ENCODE measurements around the gene ZMYND8. TPM values are rescaled to one million over a fixed set of nuclear protein-coding genes. Genes with fewer than 3 reads are reported as not detected.

Gene ZMYND8
- polyA plus RNA-seq, 4 donors: 9.2 to 27.1 (median 16.3) TPM

DNA sequence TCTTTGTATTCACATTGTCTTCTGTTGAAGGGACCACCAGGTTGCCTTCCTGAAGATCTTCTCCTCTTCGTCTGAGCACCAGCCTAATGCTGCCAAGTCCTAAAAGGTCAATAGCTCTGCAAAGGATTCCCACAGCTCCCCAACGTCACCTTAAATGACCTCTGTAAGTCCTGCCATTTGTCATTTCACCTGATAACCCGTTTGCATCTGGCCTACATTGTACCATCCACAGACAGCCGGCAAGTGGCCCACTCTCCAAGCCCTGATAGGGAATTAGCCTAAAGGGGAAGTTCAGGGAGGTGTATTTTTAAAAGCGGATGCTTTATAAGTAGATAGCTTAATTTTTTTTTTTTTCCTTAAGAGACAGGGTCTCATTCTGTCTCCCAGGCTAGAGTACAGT, 127.8 kb downstream of the ZMYND8 start:
- FAIRE-seq (no peak), DNase-seq (no peak)
- Histone ChIP-seq H3K27me3 (ENCODE audit: control insufficient read depth in 3 of 3, insufficient read depth in 3 of 3, low read length in 3 of 3) (no peaks in the 10 kb centered on the region), H3K4me3 (ENCODE audit: low read depth in 1 of 3, low read length in 3 of 3) (no peak overlapping the region), H3K27ac (ENCODE audit: low read depth in 1 of 3, low read length in 2 of 3) (no peak overlapping the region), H3K4me1 (ENCODE audit: control insufficient read depth in 3 of 3, insufficient read depth in 2 of 3, low read depth in 1 of 3, low read length in 2 of 3) (no peaks in the 10 kb centered on the region), H3K9me3 (ENCODE audit: control insufficient read depth in 2 of 2, insufficient read depth in 1 of 2, low read depth in 1 of 2, low read length in 1 of 2) (no peaks in the 10 kb centered on the region), H3K36me3 (ENCODE audit: control insufficient read depth in 3 of 3, insufficient read depth in 2 of 3, low read depth in 1 of 3, low read length in 3 of 3) (peaks cover 25 to 54% (median 30%) of the 10 kb centered on the region in 3 donors)
- 76 to 78% (median 78%) methylated on average over 5 of the region's 5 CpGs for WGBS, 3 donors

DNA sequence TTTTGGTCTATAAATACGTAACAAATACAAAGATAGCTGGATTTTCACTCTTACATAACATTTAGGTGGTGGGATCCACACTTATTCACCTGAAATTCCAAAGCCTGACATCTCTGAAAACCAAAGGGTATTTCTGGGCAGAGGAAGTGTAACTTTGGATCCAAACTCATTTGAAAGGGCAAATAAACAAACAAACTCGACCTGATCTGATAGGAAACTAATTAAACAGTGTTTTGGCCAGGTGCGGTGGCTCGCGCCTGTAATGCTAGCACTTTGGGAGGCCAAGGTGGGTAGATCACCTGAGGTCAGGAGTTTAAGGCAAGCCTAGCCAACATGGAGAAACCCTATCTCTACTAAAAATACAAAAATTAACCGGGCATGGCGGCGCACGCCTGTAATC, 128.9 kb downstream of the ZMYND8 start:
- DNase-seq (no peak), FAIRE-seq (no peak)
- Histone ChIP-seq H3K36me3 (ENCODE audit: control insufficient read depth in 3 of 3, insufficient read depth in 2 of 3, low read depth in 1 of 3, low read length in 3 of 3) (peaks cover 28 to 53% (median 29%) of the 10 kb centered on the region in 3 donors), H3K9me3 (ENCODE audit: control insufficient read depth in 2 of 2, insufficient read depth in 1 of 2, low read depth in 1 of 2, low read length in 1 of 2) (no peaks in the 10 kb centered on the region), H3K27ac (ENCODE audit: low read depth in 1 of 3, low read length in 2 of 3) (no peak overlapping the region), H3K27me3 (ENCODE audit: control insufficient read depth in 3 of 3, insufficient read depth in 3 of 3, low read length in 3 of 3) (no peaks in the 10 kb centered on the region), H3K4me3 (ENCODE audit: low read depth in 1 of 3, low read length in 3 of 3) (no peak overlapping the region), H3K4me1 (ENCODE audit: control insufficient read depth in 3 of 3, insufficient read depth in 2 of 3, low read depth in 1 of 3, low read length in 2 of 3) (no peaks in the 10 kb centered on the region)
- WGBS, 3 donors: 89 to 92% (median 90%) methylated on average over 9 of the region's 9 CpGs

DNA sequence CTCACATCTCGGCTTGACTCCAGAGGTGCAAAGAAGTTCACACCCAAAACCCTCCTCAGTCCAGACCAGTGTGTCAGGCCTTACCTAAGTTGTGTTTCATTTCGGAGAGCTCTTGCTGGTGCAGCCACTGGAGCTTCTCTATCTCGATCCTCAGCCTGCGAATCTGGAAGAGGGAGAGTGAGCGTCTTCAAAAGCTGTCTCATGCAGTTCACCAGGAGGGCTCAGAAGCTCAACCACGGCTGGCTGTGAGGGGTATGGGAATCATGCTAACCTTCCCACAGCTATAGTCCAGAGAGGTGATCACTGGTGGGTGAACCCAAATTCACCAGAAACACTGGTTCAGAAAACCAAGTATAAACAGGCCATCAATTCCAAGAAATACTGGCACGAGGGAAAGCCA, 129.4 kb downstream of the ZMYND8 start:
- Histone ChIP-seq H3K27ac (ENCODE audit: low read depth in 1 of 3, low read length in 2 of 3) (no peak overlapping the region), H3K4me1 (ENCODE audit: control insufficient read depth in 3 of 3, insufficient read depth in 2 of 3, low read depth in 1 of 3, low read length in 2 of 3) (no peaks in the 10 kb centered on the region), H3K9me3 (ENCODE audit: control insufficient read depth in 2 of 2, insufficient read depth in 1 of 2, low read depth in 1 of 2, low read length in 1 of 2) (no peaks in the 10 kb centered on the region), H3K36me3 (ENCODE audit: control insufficient read depth in 3 of 3, insufficient read depth in 2 of 3, low read depth in 1 of 3, low read length in 3 of 3) (peaks cover 28 to 56% (median 29%) of the 10 kb centered on the region in 3 donors), H3K27me3 (ENCODE audit: control insufficient read depth in 3 of 3, insufficient read depth in 3 of 3, low read length in 3 of 3) (no peaks in the 10 kb centered on the region), H3K4me3 (ENCODE audit: low read depth in 1 of 3, low read length in 3 of 3) (no peak overlapping the region)
- 92 to 95% (median 92%) methylated on average over 7 of the region's 7 CpGs for WGBS, 3 donors
- FAIRE-seq (no peak), DNase-seq (no peak)

DNA sequence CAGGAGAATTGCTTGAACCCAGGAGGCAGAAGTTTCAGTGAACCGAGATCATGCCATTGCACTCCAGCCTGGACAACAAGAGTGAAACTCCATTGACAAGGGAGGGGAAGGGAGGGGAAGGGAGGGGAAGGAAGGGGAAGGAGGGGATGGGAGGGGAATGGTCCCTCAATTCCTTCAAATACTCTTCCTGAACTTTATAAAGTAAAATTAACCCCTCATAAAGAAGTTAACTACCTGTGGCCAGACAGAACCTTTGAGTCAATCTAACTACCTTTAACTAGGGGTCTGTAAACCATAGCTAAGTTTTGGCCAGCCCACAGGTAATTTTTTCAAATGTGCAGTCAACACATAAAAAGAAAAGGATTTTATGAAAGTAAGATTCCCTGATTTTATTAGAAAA, 131.0 kb downstream of the ZMYND8 start:
- Histone ChIP-seq H3K36me3 (ENCODE audit: control insufficient read depth in 3 of 3, insufficient read depth in 2 of 3, low read depth in 1 of 3, low read length in 3 of 3) (peaks cover 29 to 56% (median 30%) of the 10 kb centered on the region in 3 donors), H3K4me1 (ENCODE audit: control insufficient read depth in 3 of 3, insufficient read depth in 2 of 3, low read depth in 1 of 3, low read length in 2 of 3) (no peaks in the 10 kb centered on the region), H3K9me3 (ENCODE audit: control insufficient read depth in 2 of 2, insufficient read depth in 1 of 2, low read depth in 1 of 2, low read length in 1 of 2) (no peaks in the 10 kb centered on the region), H3K4me3 (ENCODE audit: low read depth in 1 of 3, low read length in 3 of 3) (no peak overlapping the region), H3K27ac (ENCODE audit: low read depth in 1 of 3, low read length in 2 of 3) (no peak overlapping the region), H3K27me3 (ENCODE audit: control insufficient read depth in 3 of 3, insufficient read depth in 3 of 3, low read length in 3 of 3) (no peaks in the 10 kb centered on the region)
- FAIRE-seq (no peak), DNase-seq (no peak)
- WGBS, 3 donors: 85 to 90% (median 87%) methylated on average over 1 of the region's 1 CpG

DNA sequence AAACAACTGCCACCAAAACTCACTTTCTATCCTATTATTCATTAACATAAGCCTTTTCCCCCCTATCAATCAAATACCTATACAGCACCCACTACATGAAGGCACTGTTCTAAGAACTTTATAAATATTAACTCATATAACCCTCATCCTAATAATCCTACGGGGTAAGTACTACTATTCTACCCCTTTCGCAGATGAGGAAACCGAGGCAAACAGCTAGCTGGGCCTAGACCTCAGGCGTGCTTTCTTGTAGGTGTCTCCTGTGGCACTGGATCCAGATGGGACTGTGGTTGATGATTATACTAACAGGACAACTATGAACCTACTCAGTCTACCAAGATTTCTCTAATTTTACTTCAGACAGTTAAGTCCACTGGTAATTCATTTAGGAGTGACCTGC, 131.6 kb downstream of the ZMYND8 start:
- DNase-seq (no peak), FAIRE-seq (no peak)
- WGBS, 3 donors: 94 to 97% (median 95%) methylated on average over 4 of the region's 4 CpGs
- Histone ChIP-seq H3K36me3 (ENCODE audit: control insufficient read depth in 3 of 3, insufficient read depth in 2 of 3, low read depth in 1 of 3, low read length in 3 of 3) (peaks cover 31 to 62% (median 33%) of the 10 kb centered on the region in 3 donors), H3K27me3 (ENCODE audit: control insufficient read depth in 3 of 3, insufficient read depth in 3 of 3, low read length in 3 of 3) (no peaks in the 10 kb centered on the region), H3K27ac (ENCODE audit: low read depth in 1 of 3, low read length in 2 of 3) (no peak overlapping the region), H3K4me3 (ENCODE audit: low read depth in 1 of 3, low read length in 3 of 3) (no peak overlapping the region), H3K9me3 (ENCODE audit: control insufficient read depth in 2 of 2, insufficient read depth in 1 of 2, low read depth in 1 of 2, low read length in 1 of 2) (no peaks in the 10 kb centered on the region), H3K4me1 (ENCODE audit: control insufficient read depth in 3 of 3, insufficient read depth in 2 of 3, low read depth in 1 of 3, low read length in 2 of 3) (no peaks in the 10 kb centered on the region)

DNA sequence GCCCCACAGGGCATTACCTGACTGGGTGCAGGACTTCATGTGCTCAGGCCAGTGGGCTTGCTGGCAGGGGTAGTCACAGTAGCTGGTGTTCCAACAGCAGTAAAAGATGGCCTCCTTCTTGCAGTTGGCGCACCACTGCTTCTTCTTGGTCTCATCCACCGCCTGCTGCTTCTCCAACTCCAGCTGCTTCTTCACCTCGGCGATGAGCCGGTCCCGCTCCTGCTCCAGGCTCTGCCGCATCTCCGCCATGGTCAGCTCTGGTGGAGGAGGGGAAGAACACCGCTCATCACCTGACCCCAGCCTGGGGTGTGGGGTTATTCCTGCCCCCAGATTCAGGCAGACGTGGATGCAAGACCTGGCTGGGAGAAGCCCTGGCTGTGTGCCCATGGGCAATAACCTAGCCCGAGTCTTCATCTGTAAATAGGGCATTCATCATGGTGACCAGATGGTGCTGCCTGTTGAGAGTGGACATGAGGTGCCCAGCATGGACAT, 132.2 kb downstream of the ZMYND8 start:
- 85 to 92% (median 92%) methylated on average over 10 to 11 of the region's 11 CpGs for WGBS, 3 donors
- H3K36me3 ChIP-seq (ENCODE audit: control insufficient read depth in 3 of 3, insufficient read depth in 2 of 3, low read depth in 1 of 3, low read length in 3 of 3): peaks cover 31 to 61% (median 34%) of the 10 kb centered on the region in 3 donors
- FAIRE-seq (no peak), DNase-seq (no peak)
- H3K27ac ChIP-seq (ENCODE audit: low read depth in 1 of 3, low read length in 2 of 3): no peak overlapping the region
- H3K4me3 ChIP-seq (ENCODE audit: low read depth in 1 of 3, low read length in 3 of 3): no peak overlapping the region
- H3K27me3 ChIP-seq (ENCODE audit: control insufficient read depth in 3 of 3, insufficient read depth in 3 of 3, low read length in 3 of 3): no peaks in the 10 kb centered on the region
- H3K4me1 ChIP-seq (ENCODE audit: control insufficient read depth in 3 of 3, insufficient read depth in 2 of 3, low read depth in 1 of 3, low read length in 2 of 3): no peaks in the 10 kb centered on the region
- H3K9me3 ChIP-seq (ENCODE audit: control insufficient read depth in 2 of 2, insufficient read depth in 1 of 2, low read depth in 1 of 2, low read length in 1 of 2): no peaks in the 10 kb centered on the region

DNA sequence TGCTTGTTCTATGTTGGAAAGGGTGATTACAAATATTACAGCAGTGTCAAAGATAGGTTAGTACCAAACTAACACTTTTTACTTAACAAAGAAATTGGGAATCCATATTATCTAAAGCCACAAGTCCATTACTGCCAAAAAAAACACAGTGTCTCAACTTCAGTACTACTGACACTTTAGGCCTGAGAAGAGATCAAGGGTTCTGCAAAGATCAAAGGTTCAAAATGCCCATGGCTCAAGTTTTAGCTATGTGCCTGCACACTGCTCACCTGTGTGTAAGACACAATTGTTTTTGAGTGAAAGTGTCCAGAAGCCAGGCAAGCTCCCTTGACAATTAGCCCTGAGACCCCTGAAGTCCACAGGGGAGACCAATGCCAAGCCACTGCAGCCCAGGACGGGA, 132.6 kb downstream of the ZMYND8 start:
- 93 to 100% (median 100%) methylated on average over 1 of the region's 1 CpG for WGBS, 3 donors
- DNase-seq (no peak), FAIRE-seq (no peak)
- no peaks in the 10 kb centered on the region for H3K27me3 ChIP-seq (ENCODE audit: control insufficient read depth in 3 of 3, insufficient read depth in 3 of 3, low read length in 3 of 3)
- no peak overlapping the region for H3K27ac ChIP-seq (ENCODE audit: low read depth in 1 of 3, low read length in 2 of 3)
- no peak overlapping the region for H3K4me3 ChIP-seq (ENCODE audit: low read depth in 1 of 3, low read length in 3 of 3)
- peaks cover 31 to 59% (median 32%) of the 10 kb centered on the region in 3 donors for H3K36me3 ChIP-seq (ENCODE audit: control insufficient read depth in 3 of 3, insufficient read depth in 2 of 3, low read depth in 1 of 3, low read length in 3 of 3)
- H3K9me3 ChIP-seq (ENCODE audit: control insufficient read depth in 2 of 2, insufficient read depth in 1 of 2, low read depth in 1 of 2, low read length in 1 of 2): no peaks in the 10 kb centered on the region
- no peaks in the 10 kb centered on the region for H3K4me1 ChIP-seq (ENCODE audit: control insufficient read depth in 3 of 3, insufficient read depth in 2 of 3, low read depth in 1 of 3, low read length in 2 of 3)

DNA sequence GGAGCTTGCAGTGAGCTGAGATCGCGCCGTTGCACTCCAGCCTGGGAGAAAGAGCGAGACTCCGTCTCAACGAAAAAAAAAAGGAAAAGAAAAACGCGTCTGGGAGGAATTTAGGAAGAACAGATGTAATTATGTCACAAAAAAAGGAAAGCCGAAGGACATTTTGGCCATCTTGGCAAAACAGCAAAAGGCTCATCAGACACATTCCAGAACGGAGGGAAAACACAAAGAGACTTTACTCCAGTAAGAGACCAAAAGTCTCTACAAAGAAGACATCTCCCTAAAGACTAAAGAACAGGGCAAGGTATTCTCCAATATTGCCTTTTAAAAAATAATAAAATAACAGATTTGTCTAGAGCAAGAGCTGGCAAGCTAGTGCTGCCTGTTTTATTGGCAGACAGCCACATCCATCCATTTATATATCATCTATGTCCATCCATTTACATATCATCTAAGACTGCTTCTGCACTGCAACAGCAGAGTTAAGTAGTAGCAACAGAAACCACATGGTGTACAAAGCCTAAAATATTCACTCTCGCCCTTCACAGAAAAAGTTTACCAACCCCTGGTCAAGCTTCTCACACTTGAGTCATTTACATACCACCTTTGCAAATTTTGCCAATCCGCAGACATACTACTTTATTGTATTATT, 133.9 kb downstream of the ZMYND8 start:
- H3K4me3 ChIP-seq (ENCODE audit: low read depth in 1 of 3, low read length in 3 of 3): no peak overlapping the region
- FAIRE-seq (no peak), DNase-seq (no peak)
- WGBS, 3 donors: 90 to 97% (median 97%) methylated on average over 12 of the region's 12 CpGs
- no peak overlapping the region for H3K27ac ChIP-seq (ENCODE audit: low read depth in 1 of 3, low read length in 2 of 3)
- peaks cover 29 to 60% (median 32%) of the 10 kb centered on the region in 3 donors for H3K36me3 ChIP-seq (ENCODE audit: control insufficient read depth in 3 of 3, insufficient read depth in 2 of 3, low read depth in 1 of 3, low read length in 3 of 3)
- H3K27me3 ChIP-seq (ENCODE audit: control insufficient read depth in 3 of 3, insufficient read depth in 3 of 3, low read length in 3 of 3): no peaks in the 10 kb centered on the region
- H3K9me3 ChIP-seq (ENCODE audit: control insufficient read depth in 2 of 2, insufficient read depth in 1 of 2, low read depth in 1 of 2, low read length in 1 of 2): no peaks in the 10 kb centered on the region
- H3K4me1 ChIP-seq (ENCODE audit: control insufficient read depth in 3 of 3, insufficient read depth in 2 of 3, low read depth in 1 of 3, low read length in 2 of 3): no peaks in the 10 kb centered on the region
